ENCODE results near the gene BBS12. TPM values are rescaled to one million over a fixed set of nuclear protein-coding genes. Genes with fewer than 3 reads are reported as not detected.

Gene BBS12
- polyA plus RNA-seq, 3 donors: 0.19 to 1.0 (median 0.52) TPM

DNA sequence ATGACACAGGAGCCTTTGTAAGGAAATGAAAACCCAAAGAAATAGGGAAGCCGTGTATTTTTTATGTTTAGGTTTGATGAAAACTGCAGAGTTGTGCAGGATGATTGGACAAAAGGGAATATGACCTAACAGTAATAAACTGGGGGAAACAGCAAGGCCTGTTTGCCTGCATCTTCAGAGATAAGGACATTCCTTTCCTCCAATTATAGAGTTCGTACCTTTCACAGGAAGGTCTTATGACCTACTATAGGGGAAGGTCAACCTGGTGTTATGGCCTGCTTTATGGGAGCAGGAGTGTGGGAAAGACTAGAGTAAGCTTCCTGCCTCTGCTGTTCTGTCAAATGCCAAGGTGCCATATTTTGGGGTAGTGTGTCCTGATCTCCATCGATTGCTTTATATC lies 42.5 kb downstream of the BBS12 start:
- Mint-ChIP-seq H3K9me3 (peaks cover 0 to 6% (median 0%) of the 10 kb centered on the region in 7 donors), H3K36me3 (no peaks in the 10 kb centered on the region), H3K4me1 (peaks cover 14% of the 10 kb centered on the region), H3K4me3 (no peak overlapping the region), H3K27ac (no peak overlapping the region), H3K27me3 (ENCODE audit: low read depth in 3 of 3) (peaks cover 0 to 5% (median 4%) of the 10 kb centered on the region in 3 donors)
- peaks cover 4 to 15% of the 10 kb centered on the region in 2 donors for H3K4me1 ChIP-seq (ENCODE audit: control insufficient read depth in 1 of 2, insufficient read depth in 2 of 2, low read length in 2 of 2)
- intact Hi-C loops (cut with micrococcal nuclease): no loop called here
- TF ChIP-seq, protein P1, sequence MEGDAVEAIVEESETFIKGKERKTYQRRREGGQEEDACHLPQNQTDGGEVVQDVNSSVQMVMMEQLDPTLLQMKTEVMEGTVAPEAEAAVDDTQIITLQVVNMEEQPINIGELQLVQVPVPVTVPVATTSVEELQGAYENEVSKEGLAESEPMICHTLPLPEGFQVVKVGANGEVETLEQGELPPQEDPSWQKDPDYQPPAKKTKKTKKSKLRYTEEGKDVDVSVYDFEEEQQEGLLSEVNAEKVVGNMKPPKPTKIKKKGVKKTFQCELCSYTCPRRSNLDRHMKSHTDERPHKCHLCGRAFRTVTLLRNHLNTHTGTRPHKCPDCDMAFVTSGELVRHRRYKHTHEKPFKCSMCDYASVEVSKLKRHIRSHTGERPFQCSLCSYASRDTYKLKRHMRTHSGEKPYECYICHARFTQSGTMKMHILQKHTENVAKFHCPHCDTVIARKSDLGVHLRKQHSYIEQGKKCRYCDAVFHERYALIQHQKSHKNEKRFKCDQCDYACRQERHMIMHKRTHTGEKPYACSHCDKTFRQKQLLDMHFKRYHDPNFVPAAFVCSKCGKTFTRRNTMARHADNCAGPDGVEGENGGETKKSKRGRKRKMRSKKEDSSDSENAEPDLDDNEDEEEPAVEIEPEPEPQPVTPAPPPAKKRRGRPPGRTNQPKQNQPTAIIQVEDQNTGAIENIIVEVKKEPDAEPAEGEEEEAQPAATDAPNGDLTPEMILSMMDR (IDR thresholded peaks at IDR 0.05): no peak
- H4K20me1 ChIP-seq (ENCODE audit: insufficient read depth, low read length): no peaks in the 10 kb centered on the region
- no peaks in the 10 kb centered on the region for H3K79me2 ChIP-seq (ENCODE audit: insufficient read depth, low read length)
- no peak overlapping the region for H3K4me2 ChIP-seq (replicated peaks; ENCODE audit: extremely low read depth, low read length, poor library complexity, severe bottlenecking)
- no peak overlapping the region for H3K4me3 ChIP-seq (replicated peaks in 1 of 3; ENCODE audit: low read depth in 2 of 3, low read length in 3 of 3)
- H3K27ac ChIP-seq (ENCODE audit: low read depth in 1 of 2, low read length in 2 of 2): no peak overlapping the region
- H3K9ac ChIP-seq (ENCODE audit: insufficient read depth, low read length, poor library complexity, severe bottlenecking): no peak overlapping the region
- H2AFZ ChIP-seq (ENCODE audit: insufficient read depth, low read depth, low read length, poor library complexity, severe bottlenecking): no peak overlapping the region
- DNase-seq: no peak
- H3K9me3 ChIP-seq (replicated peaks in 1 of 2; ENCODE audit: control insufficient read depth in 1 of 2, insufficient read depth in 1 of 2, low read length in 2 of 2): no peaks in the 10 kb centered on the region
- WGBS (ENCODE audit: insufficient coverage): 80% methylated on average over 1 of the region's 3 CpGs
- H3K36me3 ChIP-seq (replicated peaks in 1 of 2; ENCODE audit: control insufficient read depth in 1 of 2, insufficient read depth in 2 of 2, low read length in 2 of 2): no peaks in the 10 kb centered on the region
- no peaks in the 10 kb centered on the region for H3K27me3 ChIP-seq (ENCODE audit: control insufficient read depth in 2 of 2, insufficient read depth in 2 of 2, low read length in 2 of 2)

DNA sequence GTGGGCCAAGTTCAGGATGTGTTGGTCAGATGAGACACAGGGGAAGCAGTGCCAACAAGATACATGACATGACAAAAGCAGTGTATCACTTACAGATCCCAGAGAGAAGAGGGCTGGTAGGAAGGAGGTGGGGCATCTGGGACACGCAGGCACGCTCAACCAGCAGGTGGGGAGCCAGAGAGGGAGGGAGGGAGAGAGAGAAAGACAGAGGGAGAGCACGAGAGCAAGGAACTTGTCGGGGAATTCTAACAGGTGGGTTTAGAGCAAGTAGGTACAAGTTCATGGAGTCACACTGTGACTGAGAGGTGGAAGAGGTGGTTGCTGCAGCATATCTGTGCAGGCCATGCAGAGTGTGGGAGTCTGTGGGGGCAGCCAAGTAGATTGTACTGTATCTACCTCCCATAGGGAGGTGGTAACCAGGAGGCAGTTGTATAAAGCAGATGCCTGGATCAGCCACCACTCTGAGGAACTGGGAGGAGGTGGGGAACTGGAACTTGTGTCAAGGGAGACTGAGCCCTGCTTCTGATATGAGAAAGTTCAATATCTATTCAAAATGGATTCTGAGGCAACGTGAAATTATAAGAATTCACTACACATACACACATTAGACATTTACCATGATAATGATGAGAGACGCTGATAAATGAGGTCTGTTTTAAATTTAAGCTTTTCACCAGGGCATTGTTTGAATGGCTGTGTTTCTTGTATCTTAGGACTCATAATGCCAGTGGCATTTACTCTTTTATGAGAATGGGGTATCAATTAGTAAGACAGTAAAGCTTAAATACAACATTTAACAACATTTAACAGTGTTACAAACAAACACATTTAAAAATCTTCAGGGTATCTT lies 43.7 kb downstream of the BBS12 start:
- Mint-ChIP-seq H3K4me1 (peaks cover 14% of the 10 kb centered on the region), H3K36me3 (no peaks in the 10 kb centered on the region), H3K27me3 (ENCODE audit: low read depth in 3 of 3) (peaks cover 0 to 5% (median 4%) of the 10 kb centered on the region in 3 donors), H3K9me3 (peaks cover 0 to 6% (median 1%) of the 10 kb centered on the region in 7 donors), H3K27ac (no peak overlapping the region), H3K4me3 (no peak overlapping the region)
- Histone ChIP-seq H4K20me1 (ENCODE audit: insufficient read depth, low read length) (no peaks in the 10 kb centered on the region), H3K36me3 (replicated peaks in 1 of 2; ENCODE audit: control insufficient read depth in 1 of 2, insufficient read depth in 2 of 2, low read length in 2 of 2) (no peaks in the 10 kb centered on the region), H3K4me2 (replicated peaks; ENCODE audit: extremely low read depth, low read length, poor library complexity, severe bottlenecking) (no peak overlapping the region), H3K4me1 (ENCODE audit: control insufficient read depth in 1 of 2, insufficient read depth in 2 of 2, low read length in 2 of 2) (peaks cover 4 to 15% of the 10 kb centered on the region in 2 donors), H3K4me3 (replicated peaks in 1 of 3; ENCODE audit: low read depth in 2 of 3, low read length in 3 of 3) (no peak overlapping the region), H3K27me3 (ENCODE audit: control insufficient read depth in 2 of 2, insufficient read depth in 2 of 2, low read length in 2 of 2) (no peaks in the 10 kb centered on the region), H3K9me3 (replicated peaks in 1 of 2; ENCODE audit: control insufficient read depth in 1 of 2, insufficient read depth in 1 of 2, low read length in 2 of 2) (no peaks in the 10 kb centered on the region), H3K27ac (ENCODE audit: low read depth in 1 of 2, low read length in 2 of 2) (no peak overlapping the region), H3K9ac (ENCODE audit: insufficient read depth, low read length, poor library complexity, severe bottlenecking) (no peak overlapping the region), H3K79me2 (ENCODE audit: insufficient read depth, low read length) (no peaks in the 10 kb centered on the region), H2AFZ (ENCODE audit: insufficient read depth, low read depth, low read length, poor library complexity, severe bottlenecking) (no peak overlapping the region)
- DNase-seq: no peak
- TF ChIP-seq, protein P1 (IDR thresholded peaks at IDR 0.05): no peak
- intact Hi-C loops (cut with micrococcal nuclease): no loop called here
- WGBS (ENCODE audit: insufficient coverage): 97% methylated on average over 4 of the region's 6 CpGs

All from CD14-positive monocyte (primary cell).